HAP-1 (cell line): ENCODE measurements around the gene IPCEF1.
"Not testable (repeated sequence)": the region's sequence is repeated elsewhere in the genome, so short reads cannot be mapped to it uniquely, and the experiment has no call there.

Experiments
- DNase-seq, 2 experiments: peaks; one replicate each; pipeline ENCODE4 v3.0.0-alpha.2; 2016 to 2020; ENCODE audit warnings: low spot score in 2 of 2
- H3K27me3 ChIP-seq: fragments of 250-450 bp; sonication (Bioruptor Pico); 2 replicates; pipeline ENCODE4 v1.5.1; 2020; ENCODE audit warnings: low read depth, mild to moderate bottlenecking, moderate library complexity
- H3K36me3 ChIP-seq: fragments of 250-450 bp; sonication (Bioruptor Pico); replicated peaks from 2 replicates; pipeline ENCODE4 v1.5.1; 2020; ENCODE audit warnings: mild to moderate bottlenecking
- H3K4me1 ChIP-seq: fragments of 250-450 bp; sonication (Bioruptor Pico); 2 replicates; pipeline ENCODE4 v1.5.1; 2020; ENCODE audit warnings: mild to moderate bottlenecking
- H3K4me3 ChIP-seq: fragments of 250-450 bp; sonication (Bioruptor Pico); 2 replicates; pipeline ENCODE4 v1.5.1; 2020; ENCODE audit warnings: mild to moderate bottlenecking, moderate library complexity
- H3K9me3 ChIP-seq: fragments of 250-450 bp; sonication (Bioruptor Pico); 2 replicates; pipeline ENCODE4 v1.5.1; 2020; ENCODE audit warnings: mild to moderate bottlenecking, moderate library complexity
- in situ Hi-C: fragments of 300-500 bp; cut with MboI; formaldehyde crosslinking; loops from 3 replicates; pipeline ENCODE4 v1.14.3; 2020; ENCODE audit warnings: low sequenced_read_pairs, inconsistent platforms, mixed read lengths

IPCEF1 gene

GRCh38 chr6:154196333-154196885, 160.2 kb downstream of the IPCEF1 start:
- no peaks in the 10 kb centered on the region for H3K36me3 ChIP-seq
- in situ Hi-C loops, result no loop called here
- H3K4me1 ChIP-seq, result peaks cover 2% of the 10 kb centered on the region; the same call in 1 of the 2 replicates

GRCh38 chr6:154187714-154188113, 168.9 kb downstream of the IPCEF1 start:
- H3K36me3 ChIP-seq, result no peaks in the 10 kb centered on the region
- no peaks in the 10 kb centered on the region for H3K27me3 ChIP-seq
- H3K4me1 ChIP-seq, result no peaks in the 10 kb centered on the region

More at GRCh38 chr6:154196333-154196885, 160.2 kb downstream of the IPCEF1 start:
- DNase-seq, result no peak
- no peaks in the 10 kb centered on the region for H3K27me3 ChIP-seq
- H3K9me3 ChIP-seq, result no peaks in the 10 kb centered on the region
- no peak overlapping the region for H3K4me3 ChIP-seq

DNA sequence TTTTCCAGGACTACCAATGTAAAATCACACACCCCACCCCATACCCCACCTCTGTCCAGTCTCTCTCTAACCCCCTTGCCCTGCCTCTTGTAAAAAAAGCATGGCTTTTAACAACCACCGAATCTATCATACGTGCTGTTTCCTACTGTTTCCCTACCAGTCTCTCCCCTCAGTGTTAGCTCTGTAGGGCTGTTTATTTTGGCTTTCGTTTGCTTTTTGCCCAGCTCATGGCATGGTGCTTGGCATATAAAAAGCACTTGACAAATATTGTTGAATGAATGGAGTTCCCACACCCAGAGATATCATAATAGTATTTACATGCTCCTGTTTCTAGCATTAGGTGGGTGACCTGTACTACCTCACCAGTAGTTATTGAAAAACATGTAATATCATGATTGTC, 169.4 kb downstream of the IPCEF1 start:
- Histone ChIP-seq H3K27me3 (no peaks in the 10 kb centered on the region), H3K4me3 (no peak overlapping the region), H3K9me3 (no peaks in the 10 kb centered on the region), H3K36me3 (no peaks in the 10 kb centered on the region), H3K4me1 (no peaks in the 10 kb centered on the region)
- in situ Hi-C loops, result no loop called here
- DNase-seq, result no peak

More at GRCh38 chr6:154187714-154188113, 168.9 kb downstream of the IPCEF1 start:
- no peak for DNase-seq
- no peak overlapping the region for H3K4me3 ChIP-seq
- no peaks in the 10 kb centered on the region for H3K9me3 ChIP-seq
- in situ Hi-C loops, result no loop called here

DNA sequence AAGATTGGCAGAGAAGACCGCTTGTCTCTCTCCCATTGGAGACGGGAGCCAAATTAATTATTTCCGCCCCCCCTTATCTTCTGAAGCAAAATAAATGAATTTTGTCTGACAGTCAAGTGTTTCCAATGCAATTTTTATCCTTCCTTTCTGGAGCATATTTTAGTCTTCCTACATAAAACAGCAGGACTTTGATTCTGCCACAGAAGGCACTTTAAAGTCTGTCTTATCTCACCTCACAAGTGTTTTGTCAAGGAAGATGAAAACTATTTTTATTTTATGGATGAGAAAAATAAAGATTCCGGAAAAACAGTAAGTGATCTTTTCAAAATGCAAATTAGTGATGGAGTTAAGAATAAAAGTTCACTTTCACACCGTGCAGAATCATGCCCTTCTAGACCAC, 177.2 kb downstream of the IPCEF1 start:
- Histone ChIP-seq H3K4me1 (no peaks in the 10 kb centered on the region), H3K4me3 (no peak overlapping the region), H3K9me3 (no peaks in the 10 kb centered on the region), H3K27me3 (no peaks in the 10 kb centered on the region), H3K36me3 (no peaks in the 10 kb centered on the region)
- in situ Hi-C loops, result no loop called here
- DNase-seq, result no peak

GRCh38 chr6:154172393-154172792, 184.2 kb downstream of the IPCEF1 start:
- in situ Hi-C loops, H3K4me3 ChIP-seq, H3K4me1 ChIP-seq, H3K36me3 ChIP-seq, H3K9me3 ChIP-seq, H3K27me3 ChIP-seq: not testable (repeated sequence)
- DNase-seq, result peak in 1 of 2 experiments; percentile 69

GRCh38 chr6:154170106-154170505, 186.5 kb downstream of the IPCEF1 start:
- no peaks in the 10 kb centered on the region for H3K36me3 ChIP-seq
- in situ Hi-C loops, result no loop called here
- H3K4me3 ChIP-seq, result no peak overlapping the region
- DNase-seq, result no peak
- H3K27me3 ChIP-seq, result no peaks in the 10 kb centered on the region
- H3K9me3 ChIP-seq, result peaks cover 2% of the 10 kb centered on the region; the same call in 1 of the 2 replicates
- no peaks in the 10 kb centered on the region for H3K4me1 ChIP-seq

GRCh38 chr6:154169193-154169847, 187.3 kb downstream of the IPCEF1 start:
- H3K27me3 ChIP-seq, result no peaks in the 10 kb centered on the region
- H3K4me3 ChIP-seq, result no peak overlapping the region
- no peaks in the 10 kb centered on the region for H3K36me3 ChIP-seq
- DNase-seq, result no peak
- in situ Hi-C loops, result no loop called here
- H3K9me3 ChIP-seq, result peaks cover 2% of the 10 kb centered on the region; the same call in 1 of the 2 replicates
- no peaks in the 10 kb centered on the region for H3K4me1 ChIP-seq

DNA sequence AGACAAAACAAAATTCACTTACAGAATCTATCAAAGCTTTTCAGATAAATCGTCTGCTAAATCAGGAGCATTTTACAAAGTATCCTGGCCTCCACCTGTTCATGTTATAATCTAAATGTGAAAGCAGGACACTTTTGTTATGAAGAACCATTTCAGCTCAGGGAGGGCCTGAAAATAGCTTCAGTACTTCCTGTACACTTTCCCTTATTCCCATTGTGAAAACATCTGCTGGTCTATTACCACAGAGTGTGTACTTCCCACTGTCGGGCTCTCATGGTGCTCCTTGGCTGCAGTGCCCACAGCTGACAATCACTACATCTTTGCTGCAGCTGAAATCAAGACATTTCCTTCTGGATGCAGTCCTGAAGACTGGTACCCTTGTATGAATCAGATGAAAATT, 189.5 kb downstream of the IPCEF1 start:
- no peaks in the 10 kb centered on the region for H3K36me3 ChIP-seq
- no peaks in the 10 kb centered on the region for H3K27me3 ChIP-seq
- no peak overlapping the region for H3K4me3 ChIP-seq
- no peak for DNase-seq
- H3K9me3 ChIP-seq, result no peaks in the 10 kb centered on the region
- no peaks in the 10 kb centered on the region for H3K4me1 ChIP-seq
- in situ Hi-C loops, result no loop called here

GRCh38 chr6:154166140-154166539, 190.5 kb downstream of the IPCEF1 start:
- no peaks in the 10 kb centered on the region for H3K4me1 ChIP-seq
- in situ Hi-C loops, result no loop called here
- no peak for DNase-seq
- no peaks in the 10 kb centered on the region for H3K36me3 ChIP-seq
- H3K9me3 ChIP-seq, result no peaks in the 10 kb centered on the region
- no peaks in the 10 kb centered on the region for H3K27me3 ChIP-seq
- no peak overlapping the region for H3K4me3 ChIP-seq

DNA sequence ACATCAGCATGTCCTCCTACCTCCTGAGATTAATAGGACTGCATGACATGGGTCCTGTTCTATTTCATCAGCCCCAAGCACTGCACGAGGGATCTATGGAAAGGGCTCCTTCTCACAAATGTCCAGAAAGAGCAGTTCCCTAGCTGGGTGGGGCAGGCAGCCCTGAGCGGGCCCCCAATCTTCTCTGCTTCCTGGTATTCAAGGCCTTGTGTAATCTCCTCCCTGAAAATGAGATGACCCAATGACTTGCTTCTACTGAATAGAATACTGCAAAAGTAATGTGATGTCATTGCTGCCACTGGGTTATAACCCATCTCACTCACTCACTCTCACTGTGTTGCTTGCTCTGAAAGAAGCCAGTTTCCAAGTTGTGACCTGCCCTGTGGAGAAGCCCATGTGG, 191.1 kb downstream of the IPCEF1 start:
- in situ Hi-C loops, result no loop called here
- H3K27me3 ChIP-seq, result no peaks in the 10 kb centered on the region
- H3K9me3 ChIP-seq, result no peaks in the 10 kb centered on the region
- DNase-seq, result no peak
- no peaks in the 10 kb centered on the region for H3K36me3 ChIP-seq
- no peaks in the 10 kb centered on the region for H3K4me1 ChIP-seq
- H3K4me3 ChIP-seq, result no peak overlapping the region

DNA sequence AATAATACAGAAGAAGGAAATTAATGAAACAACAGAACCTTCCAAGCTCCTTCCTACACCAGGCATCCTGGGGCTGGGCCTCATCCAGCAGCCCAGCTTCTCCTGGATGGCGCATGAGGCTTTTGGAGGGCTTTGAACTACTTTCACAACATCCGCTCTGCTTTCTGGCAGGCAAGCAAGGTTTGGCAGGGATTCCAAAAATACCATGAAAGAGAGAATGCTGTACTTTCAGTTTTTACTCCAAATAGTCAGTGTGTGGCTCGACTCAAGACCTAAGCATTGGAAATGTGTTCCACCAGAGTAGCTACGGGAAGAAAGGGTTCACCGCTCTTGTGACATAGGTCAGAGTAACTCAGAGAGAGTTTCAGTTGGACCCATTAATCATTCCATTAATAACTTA, 192.2 kb downstream of the IPCEF1 start:
- in situ Hi-C loops, result no loop called here
- H3K4me3 ChIP-seq, result no peak overlapping the region
- H3K4me1 ChIP-seq, result no peaks in the 10 kb centered on the region
- DNase-seq, result no peak
- H3K27me3 ChIP-seq, result no peaks in the 10 kb centered on the region
- H3K9me3 ChIP-seq, result no peaks in the 10 kb centered on the region
- no peaks in the 10 kb centered on the region for H3K36me3 ChIP-seq

- no peak for DNase-seq
- in situ Hi-C loops, result no loop called here
- H3K36me3 ChIP-seq, result no peaks in the 10 kb centered on the region
- H3K4me1 ChIP-seq, result no peaks in the 10 kb centered on the region
- no peaks in the 10 kb centered on the region for H3K27me3 ChIP-seq
- no peaks in the 10 kb centered on the region for H3K9me3 ChIP-seq
- no peak overlapping the region for H3K4me3 ChIP-seq
Measured at GRCh38 chr6:154161689-154162088, 194.9 kb downstream of the IPCEF1 start.

DNA sequence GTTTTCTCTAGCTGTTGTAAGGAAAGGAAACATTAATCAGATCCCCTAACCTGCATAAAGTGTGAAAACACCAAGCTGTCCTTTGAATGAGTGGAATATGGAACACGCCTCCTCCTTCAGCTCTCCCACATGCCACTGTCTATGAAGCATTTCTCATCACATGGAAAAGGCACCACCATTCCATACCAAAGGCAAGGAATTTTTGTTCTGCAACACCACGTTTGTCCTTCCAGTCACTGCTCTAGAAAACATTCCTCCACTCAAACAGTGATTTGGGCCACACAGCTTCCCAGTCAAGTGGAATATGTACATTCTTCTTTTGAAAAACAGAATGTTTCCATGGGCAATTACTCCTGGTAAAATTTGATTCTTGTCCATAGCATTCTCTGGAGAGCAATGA, 197.5 kb downstream of the IPCEF1 start:
- H3K9me3 ChIP-seq, result no peaks in the 10 kb centered on the region
- H3K27me3 ChIP-seq, result no peaks in the 10 kb centered on the region
- H3K36me3 ChIP-seq, result no peaks in the 10 kb centered on the region
- no peak overlapping the region for H3K4me3 ChIP-seq
- in situ Hi-C loops, result loop anchor here (5.0 to 10.0 kb wide), 2 partner anchors 118 to 206 kb away; no protein-coding TSS in a partner anchor
- DNase-seq, result no peak
- H3K4me1 ChIP-seq, result peaks cover 5% of the 10 kb centered on the region

DNA sequence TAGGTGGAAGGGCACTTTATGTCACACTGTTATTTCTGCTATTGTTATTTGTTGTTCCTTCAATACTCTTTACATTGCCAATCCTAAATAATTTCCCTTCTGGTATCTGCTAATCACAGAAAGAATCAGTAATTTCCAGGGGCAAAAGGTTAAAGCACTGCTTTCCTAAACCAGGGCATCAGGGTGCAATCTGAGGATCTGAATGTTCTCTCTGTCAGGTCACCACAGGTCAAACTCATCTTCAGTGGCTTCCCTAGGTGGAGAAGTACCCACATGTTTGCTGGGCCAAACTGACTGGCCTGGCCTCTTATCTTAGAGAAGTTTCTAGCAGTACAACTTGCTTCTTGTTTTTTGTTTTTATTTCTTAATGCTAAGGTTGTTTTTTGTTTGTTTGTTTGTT, 198.9 kb downstream of the IPCEF1 start:
- in situ Hi-C loops, result loop anchor here (5.0 to 10.0 kb wide), 2 partner anchors 120 to 207 kb away; no protein-coding TSS in a partner anchor
- no peak for DNase-seq
- Histone ChIP-seq H3K4me3 (no peak overlapping the region), H3K4me1 (peaks cover 5% of the 10 kb centered on the region), H3K36me3 (no peaks in the 10 kb centered on the region), H3K9me3 (no peaks in the 10 kb centered on the region), H3K27me3 (no peaks in the 10 kb centered on the region)
